Body of pancreas (tissue), 4 donors: ENCODE data around the gene ZBTB43.

Experiments used
- CTCF ChIP-seq, 7 experiments: fragments of 450-650 bp in 4 of 7; fragments of 200-600 bp in 3 of 7; sonication (generic) in 3 of 7; IDR thresholded peaks; one replicate each; pipeline ENCODE4 v1.5.1; 2016 to 2019; ENCODE audit warnings: antibody characterized with exemption in 7 of 7
- POLR2A ChIP-seq, 3 donors: fragments of 450-650 bp; IDR thresholded peaks; one replicate each; pipeline ENCODE4 v1.6.1; 2016; ENCODE audit warnings: antibody characterized with exemption in 3 of 3, mild to moderate bottlenecking in 2 of 3

- TF ChIP-seq CTCF (IDR thresholded peaks at IDR 0.05) (no peak), POLR2A (IDR thresholded peaks at IDR 0.05) (no peak)
These were observed 8.2 kb downstream of the ZBTB43 start for GRCh38 chr9:126813072-126813471.
